ENCODE measurements around the gene CBL.
"Not testable (repeated sequence)": the region's sequence is repeated elsewhere in the genome, so short reads cannot be mapped to it uniquely, and the experiment has no call there.

The CBL gene

GRCh38 chr11:119185981-119186634 lies 20.0 kb upstream of the CBL start:
- no peak for DNase-seq

- no peak for DNase-seq
Observed at GRCh38 chr11:119187123-119187892, 18.8 kb upstream of the CBL start.

GRCh38 chr11:119188067-119188466 lies 18.1 kb upstream of the CBL start:
- no peak for DNase-seq

GRCh38 chr11:119188887-119189286 lies 17.3 kb upstream of the CBL start:
- DNase-seq: no peak

- DNase-seq: no peak
Observed at GRCh38 chr11:119189393-119189792, 16.7 kb upstream of the CBL start.

GRCh38 chr11:119190531-119190930 lies 15.6 kb upstream of the CBL start:
- no peak for DNase-seq

- not testable (repeated sequence) for DNase-seq
Observed at GRCh38 chr11:119191265-119191664, 14.9 kb upstream of the CBL start.

GRCh38 chr11:119192111-119192510 lies 14.0 kb upstream of the CBL start:
- DNase-seq: no peak

- no peak for DNase-seq
Observed at GRCh38 chr11:119193001-119193400, 13.1 kb upstream of the CBL start.

- DNase-seq: no peak
Observed at GRCh38 chr11:119193626-119194025, 12.5 kb upstream of the CBL start.

GRCh38 chr11:119194811-119195440 lies 11.2 kb upstream of the CBL start:
- DNase-seq: no peak

GRCh38 chr11:119195680-119196079 lies 10.5 kb upstream of the CBL start:
- DNase-seq: no peak

GRCh38 chr11:119196833-119197483 lies 9.2 kb upstream of the CBL start:
- peak; percentile 73 for DNase-seq

- DNase-seq: no peak
Observed at GRCh38 chr11:119198925-119199324, 7.2 kb upstream of the CBL start.

- DNase-seq: not testable (repeated sequence)
Observed at GRCh38 chr11:119201236-119201635, 4.9 kb upstream of the CBL start.

- DNase-seq: no peak
Observed at GRCh38 chr11:119202554-119202953, 3.6 kb upstream of the CBL start.

- no peak for DNase-seq
Observed at GRCh38 chr11:119204066-119204465, 2.1 kb upstream of the CBL start.

- DNase-seq: no peak
Observed at GRCh38 chr11:119205080-119205479, 1.1 kb upstream of the CBL start.

GRCh38 chr11:119206511-119207414 lies 624 bp downstream of the CBL start:
- no peak for DNase-seq

GRCh38 chr11:119207415-119207960 lies 1.3 kb downstream of the CBL start:
- no peak for DNase-seq

GRCh38 chr11:119209186-119209585 lies 3.0 kb downstream of the CBL start:
- DNase-seq: no peak

GRCh38 chr11:119210050-119210449 lies 3.9 kb downstream of the CBL start:
- no peak for DNase-seq
